OCI-LY3 (cell line): ENCODE results near the gene SETBP1.

Source experiments
- CTCF ChIP-seq: fragments of 200-600, 300-600 bp; sonication (generic); IDR thresholded peaks from 2 replicates; pipeline ENCODE4 v1.5.1; 2014; ENCODE audit warnings: antibody characterized with exemption, low read length, low read depth
- EZH2phosphoT487 ChIP-seq: fragments of 200-600 bp; shearing (Covaris generic); IDR thresholded peaks from 2 replicates; pipeline ENCODE4 v1.6.1; 2018; ENCODE audit warnings: antibody characterized with exemption, mixed run types, low read depth

DNA sequence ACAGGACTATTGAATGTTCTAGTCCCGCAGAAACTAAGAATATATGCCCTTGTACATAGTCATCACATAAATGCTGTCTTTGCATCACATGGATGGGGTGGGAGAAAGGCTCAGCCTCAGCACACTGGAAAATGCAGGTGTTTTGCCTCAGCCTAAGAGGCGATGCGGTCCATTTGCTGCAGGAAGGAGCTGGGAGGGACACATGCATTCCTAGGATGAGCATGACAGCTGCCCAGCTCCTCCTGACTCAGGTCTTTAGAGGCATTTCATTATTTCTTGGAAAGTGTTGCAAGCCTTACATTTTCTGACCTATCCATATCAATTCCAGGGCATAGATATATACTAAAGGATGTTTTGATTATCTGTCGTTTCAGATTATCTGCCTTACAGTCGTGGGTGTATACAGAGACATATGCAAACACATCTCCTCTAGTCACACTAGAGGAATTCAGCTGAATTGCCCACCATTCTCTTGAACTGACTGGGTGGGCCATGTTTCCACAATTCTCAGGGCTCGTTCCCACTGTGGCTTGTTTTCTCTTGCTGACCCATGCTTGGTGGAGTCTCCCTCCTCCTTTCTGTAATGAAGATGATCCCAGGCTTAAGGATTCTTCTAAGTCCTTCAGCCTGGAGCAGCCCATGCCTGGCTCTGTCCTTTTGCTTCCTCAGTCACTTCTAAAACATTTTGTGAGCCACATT, 156.9 kb downstream of the SETBP1 start:
- TF ChIP-seq CTCF (no peak), EZH2phosphoT487 (no peak)
